ENCODE measurements around the gene NINL. TPM values are rescaled to one million over a fixed set of nuclear protein-coding genes. Genes with fewer than 3 reads are reported as not detected.

NINL gene
- total and polyA plus RNA-seq, 2 of the 8 experiments (the other 6 are each of a cell fraction or from before 2014, with no cell fraction given): 15.3 to 30.0 TPM

DNA sequence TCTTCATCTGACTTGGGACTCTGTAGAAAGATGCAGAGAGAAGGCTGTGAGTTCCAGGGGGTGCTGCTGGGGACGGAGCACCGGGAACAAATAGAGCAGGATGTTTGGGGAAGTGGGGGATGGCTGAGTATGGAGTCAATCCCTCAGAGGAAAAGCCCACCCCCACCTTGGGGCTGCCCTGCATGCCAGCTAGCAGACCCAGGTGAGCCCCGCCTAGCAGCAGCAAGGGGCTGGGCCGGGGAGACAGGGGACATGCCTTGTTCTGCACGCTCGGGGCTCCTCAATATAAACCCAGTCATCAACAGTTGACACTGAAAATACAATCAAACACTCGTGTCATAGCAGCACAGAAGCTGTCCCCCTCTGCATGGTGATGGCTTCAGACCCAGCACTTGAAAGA is 74.6 kb downstream of the NINL start (continued):
- no peak for TF ChIP-seq SAP30 (IDR thresholded peaks at IDR 0.05; ENCODE audit: insufficient read depth, insufficient replicate concordance, low read length)
- no peak for TF ChIP-seq TCF12 (IDR thresholded peaks at IDR 0.05; ENCODE audit: low read depth, low read length)
- TF ChIP-seq YY1 (IDR thresholded peaks at IDR 0.05; ENCODE audit: low read depth, low read length): no peak
- TF ChIP-seq, protein P1, sequence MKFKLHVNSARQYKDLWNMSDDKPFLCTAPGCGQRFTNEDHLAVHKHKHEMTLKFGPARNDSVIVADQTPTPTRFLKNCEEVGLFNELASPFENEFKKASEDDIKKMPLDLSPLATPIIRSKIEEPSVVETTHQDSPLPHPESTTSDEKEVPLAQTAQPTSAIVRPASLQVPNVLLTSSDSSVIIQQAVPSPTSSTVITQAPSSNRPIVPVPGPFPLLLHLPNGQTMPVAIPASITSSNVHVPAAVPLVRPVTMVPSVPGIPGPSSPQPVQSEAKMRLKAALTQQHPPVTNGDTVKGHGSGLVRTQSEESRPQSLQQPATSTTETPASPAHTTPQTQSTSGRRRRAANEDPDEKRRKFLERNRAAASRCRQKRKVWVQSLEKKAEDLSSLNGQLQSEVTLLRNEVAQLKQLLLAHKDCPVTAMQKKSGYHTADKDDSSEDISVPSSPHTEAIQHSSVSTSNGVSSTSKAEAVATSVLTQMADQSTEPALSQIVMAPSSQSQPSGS (IDR thresholded peaks at IDR 0.05; ENCODE audit: low read length): no peak
- TF ChIP-seq NRF1 (IDR thresholded peaks at IDR 0.05; ENCODE audit: low read depth, low read length): no peak
- no peak for TF ChIP-seq POU5F1 (IDR thresholded peaks at IDR 0.05; ENCODE audit: low read depth, low read length)
